MCF 10A (cell line): Measurements from ENCODE around the gene SDK1. TPM values are rescaled to one million over a fixed set of nuclear protein-coding genes. Genes with fewer than 3 reads are reported as not detected.

ENCODE experiments used
- BruUV-seq: library from RNA; stranded (reverse); fragments of 400-500 nt; replicated peaks from 2 replicates; lab custom pipeline; 2021; lab: Mats Ljungman, UMichigan
- CTCF ChIA-PET: fragments of 300-600 bp; sonication (Branson Sonifier 250); formaldehyde crosslinking; extraction: SDS; loops from one replicate; lab custom pipeline; 2021; ENCODE audit warnings: antibody characterized with exemption, inconsistent platforms; lab: Yijun Ruan, JAX
- POLR2A ChIA-PET: fragments of 300-600, 350-650 bp; sonication (Branson Sonifier 250); formaldehyde crosslinking; extraction: SDS; loops from one replicate; lab custom pipeline; 2020; ENCODE audit warnings: antibody characterized with exemption, inconsistent platforms; lab: Yijun Ruan, JAX
- DNase-seq: peaks from one replicate; pipeline ENCODE4 v3.0.0-alpha.2; 2018; ENCODE audit not compliant: unreplicated experiment
- H3K27ac Mint-ChIP-seq: one replicate; pipeline ENCODE4 v1.8.0; 2022; ENCODE audit warnings: mild to moderate bottlenecking, low read depth, mixed read lengths; ENCODE audit not compliant: unreplicated experiment
- H3K27me3 Mint-ChIP-seq: one replicate; pipeline ENCODE4 v1.8.0; 2022; ENCODE audit warnings: mixed read lengths; ENCODE audit not compliant: insufficient read depth, unreplicated experiment
- H3K36me3 Mint-ChIP-seq: one replicate; pipeline ENCODE4 v1.8.0; 2022; ENCODE audit warnings: mild to moderate bottlenecking, moderate library complexity, mixed read lengths; ENCODE audit not compliant: insufficient read depth, unreplicated experiment
- H3K4me1 Mint-ChIP-seq: one replicate; pipeline ENCODE4 v1.8.0; 2022; ENCODE audit warnings: mixed read lengths; ENCODE audit not compliant: insufficient read depth, unreplicated experiment
- H3K4me3 Mint-ChIP-seq: one replicate; pipeline ENCODE4 v1.8.0; 2022; ENCODE audit warnings: mild to moderate bottlenecking, moderate library complexity, mixed read lengths; ENCODE audit not compliant: unreplicated experiment
- H3K9me3 Mint-ChIP-seq: one replicate; pipeline ENCODE4 v1.8.0; 2022; ENCODE audit warnings: mixed read lengths; ENCODE audit not compliant: unreplicated experiment
- CTCF ChIP-seq: fragments of 200-600 bp; IDR thresholded peaks from one replicate; pipeline ENCODE4 v1.8.0; 2022; ENCODE audit warnings: antibody characterized with exemption, mild to moderate bottlenecking; ENCODE audit not compliant: unreplicated experiment
- intact Hi-C: fragments of 100-400 bp; cut with micrococcal nuclease; formaldehyde crosslinking; loops from 2 replicates; pipeline ENCODE4 v1.14.1; 2022
- total RNA-seq: library from RNA; stranded (reverse); gene quantifications from 2 replicates; pipeline ENCODE4 v1.2.3, GENCODE V29; 2022

SDK1 gene
- total RNA-seq, 1 experiment from 2014 or later = 3.3 TPM

- Mint-ChIP-seq H3K4me3 (no peak overlapping the region), H3K27me3 (no peaks in the 10 kb centered on the region), H3K4me1 (peaks cover 17% of the 10 kb centered on the region), H3K9me3 (peaks cover 8% of the 10 kb centered on the region), H3K36me3 (no peaks in the 10 kb centered on the region), H3K27ac (no peak overlapping the region)
- TF ChIP-seq CTCF = no peak
- intact Hi-C loops = no loop called here
- BruUV-seq = no TSS peak
- ChIA-PET POLR2A (no interaction called here), CTCF (no interaction called here)
- no peak for DNase-seq
Observed at GRCh38 chr7:3443716-3444115, 142.7 kb downstream of the SDK1 start.

GRCh38 chr7:3446786-3447185 is 145.7 kb downstream of the SDK1 start:
- Mint-ChIP-seq H3K4me3 (no peak overlapping the region), H3K36me3 (no peaks in the 10 kb centered on the region), H3K27ac (no peak overlapping the region), H3K27me3 (no peaks in the 10 kb centered on the region), H3K4me1 (no peaks in the 10 kb centered on the region), H3K9me3 (peaks cover 8% of the 10 kb centered on the region)
- ChIA-PET POLR2A (no interaction called here), CTCF (no interaction called here)
- TF ChIP-seq CTCF = no peak
- peak; percentile 16 for DNase-seq
- intact Hi-C loops = no loop called here
- no TSS peak for BruUV-seq

- CTCF ChIA-PET = interaction anchor here (1.1 kb wide), 1 partner anchor 28 kb away, joined by 4 read pairs; no protein-coding TSS in a partner anchor
- H3K4me1 Mint-ChIP-seq = no peaks in the 10 kb centered on the region
Observed at GRCh38 chr7:3451701-3452100, 150.6 kb downstream of the SDK1 start.

GRCh38 chr7:3453398-3453797 is 152.3 kb downstream of the SDK1 start:
- POLR2A ChIA-PET = interaction anchor here (0.7 kb wide), 1 partner anchor 547 kb away, joined by 3 read pairs; no protein-coding TSS in a partner anchor
- peaks cover 18% of the 10 kb centered on the region for H3K9me3 Mint-ChIP-seq
- no peak for TF ChIP-seq CTCF
- H3K4me3 Mint-ChIP-seq = no peak overlapping the region
- no peak for DNase-seq
- no peaks in the 10 kb centered on the region for H3K27me3 Mint-ChIP-seq
- CTCF ChIA-PET = no interaction called here
- H3K4me1 Mint-ChIP-seq = no peaks in the 10 kb centered on the region
- intact Hi-C loops = no loop called here
- no peak overlapping the region for H3K27ac Mint-ChIP-seq
- H3K36me3 Mint-ChIP-seq = no peaks in the 10 kb centered on the region
- no TSS peak for BruUV-seq

More at GRCh38 chr7:3451701-3452100, 150.6 kb downstream of the SDK1 start:
- Mint-ChIP-seq H3K36me3 (no peaks in the 10 kb centered on the region), H3K9me3 (peaks cover 8% of the 10 kb centered on the region), H3K27me3 (no peaks in the 10 kb centered on the region), H3K4me3 (no peak overlapping the region), H3K27ac (no peak overlapping the region)
- DNase-seq = no peak
- no peak for TF ChIP-seq CTCF
- intact Hi-C loops = no loop called here
- no TSS peak for BruUV-seq
- POLR2A ChIA-PET = no interaction called here
